Right lobe of liver (tissue), 4 donors: ENCODE measurements around the gene PGAP3.

ENCODE experiments used
- CTCF ChIP-seq, 4 donors: fragments of 200-600 bp in 3 of 4; fragments of 450-650 bp in 1 of 4; IDR thresholded peaks; one replicate each; pipeline versions ENCODE4 v1.5.1 to v1.8.0; 2016 to 2022; ENCODE audit warnings: antibody characterized with exemption in 4 of 4, mild to moderate bottlenecking in 2 of 4
- POLR2A ChIP-seq: fragments of 450-650 bp; IDR thresholded peaks from one replicate; pipeline ENCODE4 v1.6.1; 2017; ENCODE audit warnings: antibody characterized with exemption, mild to moderate bottlenecking
- donor health status: DM: no; HTN: no; CAD: no.
- donor health status: DM: no; HTN: no; CAD: no.
- donor health status: DM: no; HTN: yes; CAD: no.

GRCh38 chr17:39643271-39643670 is 44.6 kb downstream of the PGAP3 start:
- TF ChIP-seq POLR2A (no peak), CTCF (IDR thresholded peaks at IDR 0.05) (no peak)
